Panc1 (cell line): ENCODE measurements around the gene CNTRL. TPM values are rescaled to one million over a fixed set of nuclear protein-coding genes. Genes with fewer than 3 reads are reported as not detected.

Experiments used
- ATAC-seq: fragments of 200-7000 bp; cut with Tn5 transposase; 2 replicates; pipeline ENCODE4 v1.9.1; 2020; ENCODE audit warnings: mild to moderate bottlenecking, moderate library complexity
- BruUV-seq: library from RNA; stranded (reverse); fragments of 400-500 nt; replicated peaks from 2 replicates; lab custom pipeline; 2021; lab: Mats Ljungman, UMichigan
- CTCF ChIA-PET: fragments of 300-600 bp; sonication (Branson Sonifier 250); formaldehyde crosslinking; loops from one replicate; lab custom pipeline; 2022; ENCODE audit warnings: antibody characterized with exemption; lab: Charles Lee
- POLR2A ChIA-PET: fragments of 300-600 bp; sonication (Branson Sonifier 250); formaldehyde crosslinking; loops from one replicate; lab custom pipeline; 2022; ENCODE audit warnings: antibody characterized with exemption; lab: Charles Lee
- DNase-seq: peaks from one replicate; pipeline ENCODE4 v3.0.0-alpha.2; 2010; ENCODE audit warnings: low read depth, low spot score
- H3K27ac ChIP-seq: 2 replicates; pipeline ENCODE4 v1.5.1; 2011; ENCODE audit warnings: mild to moderate bottlenecking, low read length, inconsistent platforms
- H3K27me3 ChIP-seq: fragments of 200-500 bp; sonication (Bioruptor generic); 2 replicates; pipeline ENCODE4 v1.6.0; 2014; ENCODE audit warnings: low read length, inconsistent platforms; ENCODE audit not compliant: control insufficient read depth, insufficient read depth
- H3K36me3 ChIP-seq: fragments of 200-500 bp; sonication (Bioruptor generic); 2 replicates; pipeline ENCODE4 v1.5.1; 2014; ENCODE audit warnings: inconsistent platforms, mild to moderate bottlenecking, low read length, moderate library complexity; ENCODE audit not compliant: control insufficient read depth, insufficient read depth
- H3K4me1 ChIP-seq: 2 replicates; pipeline ENCODE4 v1.5.1; 2011; ENCODE audit warnings: inconsistent platforms, mild to moderate bottlenecking, low read length, moderate library complexity; ENCODE audit not compliant: control insufficient read depth, insufficient read depth
- H3K4me3 ChIP-seq, 2 experiments: 2 replicates each; pipeline ENCODE4 v1.5.1; 2011 to 2012; ENCODE audit warnings: low read depth in 2 of 2, low read length in 2 of 2, mild to moderate bottlenecking in 2 of 2, inconsistent platforms in 1 of 2, moderate library complexity in 1 of 2
- H3K9me3 ChIP-seq: fragments of 200-500 bp; sonication (Bioruptor generic); 2 replicates; pipeline ENCODE4 v1.5.1; 2014; ENCODE audit warnings: low read depth, mild to moderate bottlenecking, inconsistent platforms, low read length, moderate library complexity; ENCODE audit not compliant: control insufficient read depth, insufficient read depth
- POLR2AphosphoS5 ChIP-seq: IDR thresholded peaks from 2 replicates; pipeline ENCODE4 v1.6.1; 2012; ENCODE audit warnings: mild to moderate bottlenecking, low read depth, low read length, moderate library complexity
- REST ChIP-seq, 2 experiments: IDR thresholded peaks; 2 replicates each; pipeline ENCODE4 v1.6.1; 2011 to 2012; ENCODE audit warnings: low read depth in 2 of 2, control low read depth in 1 of 2, low read length in 1 of 2, mild to moderate bottlenecking in 1 of 2, moderate library complexity in 1 of 2; ENCODE audit not compliant: insufficient read depth in 1 of 2
- SIN3A ChIP-seq: IDR thresholded peaks from 2 replicates; pipeline ENCODE4 v1.6.1; 2012; ENCODE audit warnings: low read depth, mild to moderate bottlenecking, low read length, moderate library complexity, borderline replicate concordance; ENCODE audit not compliant: insufficient read depth
- TCF7L2 ChIP-seq: IDR thresholded peaks from 2 replicates; pipeline ENCODE4 v1.6.1; 2011; ENCODE audit warnings: mild to moderate bottlenecking, low read depth, low read length, inconsistent platforms
- in situ Hi-C: cut with HindIII; loops from 2 replicates; pipeline ENCODE4 v1.10.0; 2016; ENCODE audit warnings: low sequenced_read_pairs, low pct_unique_long_range_greater_than_20kb
- intact Hi-C: fragments of 100-400 bp; cut with micrococcal nuclease; formaldehyde crosslinking; loops from one replicate; pipeline ENCODE4 v1.10.0; 2022; ENCODE audit not compliant: unreplicated experiment
- total RNA-seq: library from RNA; stranded (reverse); gene quantifications from one replicate; pipeline ENCODE4 v1.2.1, GENCODE V29; 2021; ENCODE audit not compliant: unreplicated experiment
- TF ChIP-seq, protein P1 (sequence below): fragments of 450-650 bp; IDR thresholded peaks from 2 replicates; pipeline ENCODE4 v1.5.1; 2017; ENCODE audit warnings: mild to moderate bottlenecking

CNTRL gene
- total RNA-seq, 1 experiment from 2014 or later: 11.5 TPM

DNA sequence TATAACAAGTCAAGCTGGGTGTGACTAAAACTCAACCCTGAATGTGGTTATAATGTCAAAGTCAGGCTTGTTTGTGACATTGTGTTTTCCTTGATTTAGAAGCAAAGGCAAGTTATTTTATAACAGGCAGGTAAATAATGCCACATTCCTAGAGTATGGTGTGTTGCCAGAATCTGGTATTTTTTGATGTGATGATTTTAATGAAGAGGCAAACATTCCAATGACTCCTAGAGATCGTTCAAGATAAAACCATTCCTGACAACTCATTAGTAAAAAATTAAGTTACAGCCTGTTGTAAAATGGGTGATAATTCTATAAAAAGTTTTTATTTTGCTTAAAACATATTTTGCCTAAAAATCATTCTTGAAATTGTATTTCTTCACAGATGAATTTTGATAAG lies 67.0 kb downstream of the CNTRL start:
- POLR2A ChIA-PET: no interaction called here
- CTCF ChIA-PET: no interaction called here
- Histone ChIP-seq H3K4me1 (no peaks in the 10 kb centered on the region), H3K27me3 (no peaks in the 10 kb centered on the region), H3K36me3 (peaks cover 5% of the 10 kb centered on the region), H3K9me3 (no peaks in the 10 kb centered on the region), H3K27ac (no peak overlapping the region), H3K4me3 (no peak overlapping the region)
- BruUV-seq: no TSS peak
- DNase-seq: no peak
- no peak for ATAC-seq
- in situ Hi-C loops (no loop called here), intact Hi-C loops (no loop called here)
- TF ChIP-seq REST (IDR thresholded peaks at IDR 0.05; ENCODE audit: insufficient read depth in 1 of 2, low read depth in 2 of 2, low read length in 1 of 2): no peak
- TF ChIP-seq, protein P1, sequence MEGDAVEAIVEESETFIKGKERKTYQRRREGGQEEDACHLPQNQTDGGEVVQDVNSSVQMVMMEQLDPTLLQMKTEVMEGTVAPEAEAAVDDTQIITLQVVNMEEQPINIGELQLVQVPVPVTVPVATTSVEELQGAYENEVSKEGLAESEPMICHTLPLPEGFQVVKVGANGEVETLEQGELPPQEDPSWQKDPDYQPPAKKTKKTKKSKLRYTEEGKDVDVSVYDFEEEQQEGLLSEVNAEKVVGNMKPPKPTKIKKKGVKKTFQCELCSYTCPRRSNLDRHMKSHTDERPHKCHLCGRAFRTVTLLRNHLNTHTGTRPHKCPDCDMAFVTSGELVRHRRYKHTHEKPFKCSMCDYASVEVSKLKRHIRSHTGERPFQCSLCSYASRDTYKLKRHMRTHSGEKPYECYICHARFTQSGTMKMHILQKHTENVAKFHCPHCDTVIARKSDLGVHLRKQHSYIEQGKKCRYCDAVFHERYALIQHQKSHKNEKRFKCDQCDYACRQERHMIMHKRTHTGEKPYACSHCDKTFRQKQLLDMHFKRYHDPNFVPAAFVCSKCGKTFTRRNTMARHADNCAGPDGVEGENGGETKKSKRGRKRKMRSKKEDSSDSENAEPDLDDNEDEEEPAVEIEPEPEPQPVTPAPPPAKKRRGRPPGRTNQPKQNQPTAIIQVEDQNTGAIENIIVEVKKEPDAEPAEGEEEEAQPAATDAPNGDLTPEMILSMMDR: no peak
- TF ChIP-seq SIN3A: no peak
- no peak for TF ChIP-seq TCF7L2
- no peak for TF ChIP-seq POLR2AphosphoS5

DNA sequence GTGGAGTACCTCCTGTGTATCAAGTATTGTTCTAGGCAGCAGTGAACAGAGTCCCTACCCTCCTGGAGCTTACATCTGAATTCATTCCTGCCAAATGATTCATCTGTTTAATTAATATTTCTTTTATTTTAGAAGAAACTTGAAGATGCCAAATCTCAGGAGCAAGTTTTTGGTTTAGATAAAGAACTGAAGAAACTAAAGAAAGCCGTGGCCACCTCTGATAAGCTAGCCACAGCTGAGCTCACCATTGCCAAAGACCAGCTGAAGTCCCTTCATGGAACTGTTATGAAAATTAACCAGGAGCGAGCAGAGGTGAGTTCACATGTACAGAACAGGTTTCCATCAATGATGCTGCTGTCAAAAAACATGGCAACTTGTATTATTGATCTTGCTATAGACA lies 69.0 kb downstream of the CNTRL start:
- Histone ChIP-seq H3K4me1 (no peaks in the 10 kb centered on the region), H3K27me3 (no peaks in the 10 kb centered on the region), H3K36me3 (peaks cover 5% of the 10 kb centered on the region), H3K4me3 (no peak overlapping the region), H3K27ac (no peak overlapping the region), H3K9me3 (no peaks in the 10 kb centered on the region)
- BruUV-seq: no TSS peak
- ATAC-seq: no peak
- in situ Hi-C loops (no loop called here), intact Hi-C loops (no loop called here)
- no peak for DNase-seq
- CTCF ChIA-PET: no interaction called here
- POLR2A ChIA-PET: no interaction called here
- TF ChIP-seq, protein P1: no peak
- no peak for TF ChIP-seq POLR2AphosphoS5
- no peak for TF ChIP-seq SIN3A
- no peak for TF ChIP-seq REST (IDR thresholded peaks at IDR 0.05; ENCODE audit: insufficient read depth in 1 of 2, low read depth in 2 of 2, low read length in 1 of 2)
- no peak for TF ChIP-seq TCF7L2
